GM12878 (cell line): Measurements from ENCODE around the gene PDE6D. TPM values are rescaled to one million over a fixed set of nuclear protein-coding genes. Genes with fewer than 3 reads are reported as not detected.

ENCODE experiments used
- ATAC-seq: fragments of 200-7000 bp; cut with Tn5 transposase; 3 replicates; pipeline ENCODE4 v1.9.1; 2020; ENCODE audit warnings: mild to moderate bottlenecking, moderate library complexity
- BruUV-seq: library from RNA; stranded (reverse); fragments of 400-500 nt; replicated peaks from 2 replicates; lab custom pipeline; 2021; lab: Mats Ljungman, UMichigan
- CTCF ChIA-PET: fragments of 300-600 bp; sonication (Branson Sonifier 250); formaldehyde crosslinking; extraction: SDS; loops from one replicate; lab custom pipeline; 2021; ENCODE audit warnings: inconsistent platforms; lab: Yijun Ruan, JAX
- POLR2A ChIA-PET: fragments of 350-600 bp; formaldehyde crosslinking; extraction: SDS; loops from one replicate; lab custom pipeline; 2021; ENCODE audit warnings: inconsistent platforms; lab: Charles Lee
- RAD21 ChIA-PET: fragments of 300-600 bp; sonication (Branson Sonifier 250); formaldehyde crosslinking; loops from one replicate; lab custom pipeline; 2023; ENCODE audit warnings: antibody characterized with exemption; ENCODE audit not compliant: unreplicated experiment; lab: Charles Lee
- SMC1A ChIA-PET: fragments of 300-600 bp; sonication (Branson Sonifier 250); formaldehyde crosslinking; loops from one replicate; lab custom pipeline; 2023; ENCODE audit not compliant: unreplicated experiment, uncharacterized antibody; lab: Charles Lee
- DNase-seq: peaks from one replicate; pipeline ENCODE4 v3.0.0-alpha.2; 2011; ENCODE audit warnings: low read depth, low spot score
- FAIRE-seq: peaks from 3 replicates; lab custom pipeline; 2011; peaks lifted over from hg19 to GRCh38; lab: Jason Lieb, UNC
- H2AFZ ChIP-seq: 2 replicates; pipeline ENCODE4 v1.6.0; 2011; ENCODE audit warnings: low read depth, low read length, control low read depth; ENCODE audit not compliant: control insufficient read depth
- H3K27ac ChIP-seq: 2 replicates; pipeline ENCODE4 v1.5.1; 2011; ENCODE audit warnings: control low read depth; ENCODE audit not compliant: control insufficient read depth, insufficient read depth
- H3K27me3 ChIP-seq, 2 experiments: replicated peaks in 1 of 2; 2 replicates each; pipeline versions ENCODE4 v1.6.0 to v1.6.1; 2011; ENCODE audit warnings: low read length in 1 of 2; ENCODE audit not compliant: control insufficient read depth in 2 of 2, insufficient read depth in 2 of 2
- H3K36me3 ChIP-seq, 2 experiments: 2 replicates each; pipeline ENCODE4 v1.5.1; 2011; ENCODE audit warnings: low read length in 1 of 2; ENCODE audit not compliant: control insufficient read depth in 2 of 2, insufficient read depth in 2 of 2
- H3K4me1 ChIP-seq: 2 replicates; pipeline ENCODE4 v1.6.1; 2011; ENCODE audit warnings: mild to moderate bottlenecking, low read length, moderate library complexity, mixed read lengths; ENCODE audit not compliant: control insufficient read depth, insufficient read depth
- H3K4me2 ChIP-seq: 2 replicates; pipeline ENCODE4 v1.6.0; 2011; ENCODE audit warnings: control low read depth; ENCODE audit not compliant: control insufficient read depth, insufficient read depth
- H3K4me3 ChIP-seq: fragments of 200-600 bp; sonication (generic); 2 replicates; pipeline ENCODE4 v1.5.1; 2016
- H3K79me2 ChIP-seq: 2 replicates; pipeline ENCODE4 v1.6.0; 2011; ENCODE audit warnings: low read length; ENCODE audit not compliant: control insufficient read depth, insufficient read depth
- H3K9ac ChIP-seq: 2 replicates; pipeline ENCODE4 v1.8.0; 2011; ENCODE audit warnings: low read length, control low read depth, mixed read lengths; ENCODE audit not compliant: control insufficient read depth, insufficient read depth
- H3K9me3 ChIP-seq: replicated peaks from 3 replicates; pipeline ENCODE4 v1.5.1; 2011; ENCODE audit warnings: mild to moderate bottlenecking, low read length; ENCODE audit not compliant: control insufficient read depth, insufficient read depth
- H4K20me1 ChIP-seq: 2 replicates; pipeline ENCODE4 v1.6.0; 2011; ENCODE audit not compliant: control insufficient read depth, insufficient read depth
- CREB1 ChIP-seq: IDR thresholded peaks from 2 replicates; pipeline ENCODE4 v1.6.1; 2012; ENCODE audit warnings: low read depth, mild to moderate bottlenecking, inconsistent platforms
- ESRRA ChIP-seq: IDR thresholded peaks from 2 replicates; pipeline ENCODE4 v1.6.1; 2012; ENCODE audit warnings: mild to moderate bottlenecking, low read length, improper control_type of control experiment
- HCFC1 ChIP-seq: fragments of 150-350 bp; IDR thresholded peaks from 2 replicates; pipeline ENCODE4 v1.6.1; 2014; ENCODE audit warnings: low read length
- JUND ChIP-seq: IDR thresholded peaks from 2 replicates; pipeline ENCODE4 v1.6.1; 2012; ENCODE audit warnings: low read depth, mild to moderate bottlenecking, low read length, improper control_type of control experiment, moderate library complexity
- MTA2 ChIP-seq: fragments of 450-650 bp; IDR thresholded peaks from 2 replicates; pipeline ENCODE4 v1.6.1; 2016; ENCODE audit warnings: low read depth, mild to moderate bottlenecking, moderate library complexity
- NBN ChIP-seq: fragments of 450-650 bp; IDR thresholded peaks from 2 replicates; pipeline ENCODE4 v1.6.1; 2016
- NFIC ChIP-seq: IDR thresholded peaks from 2 replicates; pipeline ENCODE4 v1.6.1; 2012; ENCODE audit warnings: low read depth, mild to moderate bottlenecking, inconsistent platforms, low read length, moderate library complexity
- NFYA ChIP-seq: IDR thresholded peaks from 2 replicates; pipeline ENCODE4 v1.6.1; 2011; ENCODE audit warnings: low read depth, mild to moderate bottlenecking, low read length, improper control_type of control experiment, borderline replicate concordance
- NR2C1 ChIP-seq: fragments of 450-650 bp; IDR thresholded peaks from 2 replicates; pipeline ENCODE4 v1.6.1; 2017; ENCODE audit warnings: antibody characterized with exemption, mild to moderate bottlenecking, moderate library complexity
- PRDM15 ChIP-seq: fragments of 450-650 bp; formaldehyde crosslinking; IDR thresholded peaks from 2 replicates; pipeline ENCODE4 v1.4.0; 2020; ENCODE audit warnings: mild to moderate bottlenecking, moderate library complexity
- SKIL ChIP-seq: fragments of 450-650 bp; IDR thresholded peaks from 2 replicates; pipeline ENCODE4 v1.6.1; 2017; ENCODE audit warnings: mild to moderate bottlenecking, low read depth, inconsistent platforms; ENCODE audit not compliant: poor library complexity, severe bottlenecking
- SMARCA5 ChIP-seq: fragments of 450-650 bp; IDR thresholded peaks from 2 replicates; pipeline ENCODE4 v1.6.1; 2017; ENCODE audit warnings: mild to moderate bottlenecking
- SRF ChIP-seq, 2 experiments: IDR thresholded peaks; 2 replicates each; pipeline ENCODE4 v1.6.1; 2011; ENCODE audit warnings: low read depth in 2 of 2, low read length in 2 of 2, mild to moderate bottlenecking in 1 of 2, moderate library complexity in 1 of 2
- TAF1 ChIP-seq: IDR thresholded peaks from 2 replicates; pipeline ENCODE4 v1.6.1; 2011; ENCODE audit warnings: mild to moderate bottlenecking, low read depth, low read length, borderline replicate concordance
- TCF12 ChIP-seq: IDR thresholded peaks from 2 replicates; pipeline ENCODE4 v1.6.1; 2011; ENCODE audit warnings: low read depth, mild to moderate bottlenecking, low read length
- USF2 ChIP-seq: IDR thresholded peaks from 2 replicates; pipeline ENCODE4 v1.6.1; 2011; ENCODE audit warnings: low read depth, low read length, improper control_type of control experiment, borderline replicate concordance
- ZNF24 ChIP-seq: fragments of 450-650 bp; IDR thresholded peaks from 2 replicates; pipeline ENCODE4 v1.6.1; 2017; ENCODE audit warnings: antibody characterized with exemption, mild to moderate bottlenecking
- ZZZ3 ChIP-seq: IDR thresholded peaks from 2 replicates; pipeline ENCODE4 v1.6.1; 2011; ENCODE audit warnings: low read depth; ENCODE audit not compliant: control insufficient read depth, insufficient read length
- WGBS: methylation state at CpG from one replicate; pipeline ENCODE4 v1.1.6; 2016; ENCODE audit warnings: low lambda C conversion rate; ENCODE audit not compliant: insufficient replicate concordance, insufficient coverage; ENCODE audit errors: missing lambda C conversion rate; 5-methylcytosine and 5-hydroxymethylcytosine counted together
- in situ Hi-C: fragments of 300-500 bp; cut with MboI; formaldehyde crosslinking; loops from 9 replicates; pipeline ENCODE4 v1.14.3; 2018; ENCODE audit warnings: mixed read lengths
- intact Hi-C: fragments of 100-400 bp; cut with micrococcal nuclease; formaldehyde crosslinking; loops from one replicate; pipeline ENCODE4 v1.14.2; 2022; ENCODE audit not compliant: unreplicated experiment
- polyA plus RNA-seq, 11 experiments: library from polyadenylated mRNA; depleted of rRNA in 4 of 11; unstranded in 6 of 11; stranded (reverse) in 5 of 11; fragments of >200 nt; fragmentation: Nextera tagmentation in 4 of 11; fragmentation: Illumina TruSeq in 1 of 11; extraction: Ambion mirVana in 4 of 11; extraction: Trizol in 1 of 11; gene quantifications; 1 replicate in 1 of 11; 2 replicates in 10 of 11; pipeline versions ENCODE4 v1.2.1 to v1.2.3, GENCODE V29; 2011 to 2016; ENCODE audit warnings: inconsistent platforms in 2 of 11, missing spikeins in 2 of 11, low read depth in 1 of 11
- total RNA-seq, 4 experiments: library from RNA; depleted of rRNA in 3 of 4; stranded (reverse); fragments of >200 nt in 3 of 4; fragmentation: Illumina TruSeq in 1 of 4; extraction: Trizol in 1 of 4; gene quantifications; 2 replicates each; pipeline versions ENCODE4 v1.2.1 to v1.2.3, GENCODE V29; 2013 to 2021

Gene PDE6D
- total and polyA plus RNA-seq, 10 of the 15 experiments (the other 5 are each of a cell fraction or from before 2014, with no cell fraction given) = 8.2 to 69.4 (median 56.2) TPM

- no TSS peak for BruUV-seq
- ChIA-PET CTCF (interaction anchor here (0.7 to 11.8 kb wide), 20 partner anchors 9 to 155 kb away, joined by 3 to 811 read pairs (median 10); partner anchors contain the start of gene COPS7B), SMC1A (interaction anchor here (1.0 to 16.5 kb wide), 10 partner anchors 12 to 107 kb away, joined by 3 to 343 read pairs (median 10); no protein-coding TSS in a partner anchor), RAD21 (interaction anchor here (0.7 to 11.7 kb wide), 8 partner anchors 11 to 198 kb away, joined by 3 to 463 read pairs (median 10); no protein-coding TSS in a partner anchor), POLR2A (interaction anchor here (2.1 to 7.3 kb wide), 3 partner anchors 42 to 103 kb away, joined by 7 to 102 read pairs (median 58); no protein-coding TSS in a partner anchor)
- in situ Hi-C loops (loop anchor here (5.0 kb wide), 2 partner anchors 39 to 109 kb away; no protein-coding TSS in a partner anchor), intact Hi-C loops (loop anchor here (2.0 kb wide), 2 partner anchors 67 to 103 kb away; no protein-coding TSS in a partner anchor)
- Histone ChIP-seq H3K27me3 (no peaks in the 10 kb centered on the region), H3K4me2 (no peak overlapping the region), H3K9ac (no peak overlapping the region), H3K4me3 (no peak overlapping the region), H3K4me1 (peaks cover 30% of the 10 kb centered on the region), H3K27ac (no peak overlapping the region), H3K36me3 (peaks cover 8 to 25% of the 10 kb centered on the region in 2 experiments), H4K20me1 (peaks cover 14% of the 10 kb centered on the region), H3K79me2 (peaks cover 17% of the 10 kb centered on the region), H3K9me3 (no peaks in the 10 kb centered on the region), H2AFZ (no peak overlapping the region)
- WGBS = 92% methylated on average over 8 of the region's 8 CpGs
- TF ChIP-seq ESRRA (no peak), SKIL (no peak), MTA2 (no peak), TAF1 (no peak), USF2 (no peak), SMARCA5 (no peak), NFYA (no peak), NFIC (no peak), NBN (no peak), ZNF24 (no peak), JUND (no peak), ZZZ3 (no peak), SRF (IDR thresholded peaks at IDR 0.05; ENCODE audit: low read depth in 2 of 2, low read length in 2 of 2) (no peak), CREB1 (no peak), PRDM15 (CRISPR knock-in tag) (no peak), NR2C1 (no peak), HCFC1 (no peak), TCF12 (no peak)
- ATAC-seq = no peak
- FAIRE-seq = no peak
- no peak for DNase-seq
Measured at GRCh38 chr2:231715988-231716616, 65.0 kb downstream of the PDE6D start.
